H1 (cell line): ENCODE data around the gene MFGE8. TPM values are rescaled to one million over a fixed set of nuclear protein-coding genes. Genes with fewer than 3 reads are reported as not detected.
A peak's percentile ranks its signal among the peaks of the same experiment; 100 is the strongest.

ENCODE experiments used
- CTCF ChIA-PET: fragments of 300-600 bp; sonication (Branson Sonifier 250); formaldehyde crosslinking; loops from one replicate; lab custom pipeline; 2021; ENCODE audit not compliant: partially characterized antibody; lab: Charles Lee
- POLR2A ChIA-PET: fragments of 300-600 bp; sonication (Branson Sonifier 250); formaldehyde crosslinking; loops from one replicate; lab custom pipeline; 2021; ENCODE audit warnings: inconsistent platforms; ENCODE audit not compliant: partially characterized antibody; lab: Charles Lee
- DNase-seq, 2 experiments: peaks; one replicate each; pipeline versions ENCODE4 v3.0.0 to v3.0.0-alpha.2; 2010 to 2022; ENCODE audit warnings: low spot score in 2 of 2, low read depth in 1 of 2, mixed read lengths in 1 of 2
- FAIRE-seq: peaks from 2 replicates; lab custom pipeline; 2011; peaks lifted over from hg19 to GRCh38; lab: Jason Lieb, UNC
- H2AFZ ChIP-seq: 2 replicates; pipeline ENCODE4 v1.8.1; 2012; ENCODE audit warnings: low read length, inconsistent platforms
- H2AK5ac ChIP-seq: 2 replicates; pipeline ENCODE4 v1.6.1; 2013; ENCODE audit warnings: low read depth, low read length
- H2BK120ac ChIP-seq: replicated peaks from 2 replicates; pipeline ENCODE3; 2013; ENCODE audit warnings: low read depth, low read length, inconsistent platforms
- H2BK12ac ChIP-seq: 2 replicates; pipeline ENCODE4 v1.6.1; 2013; ENCODE audit warnings: low read depth, low read length
- H2BK15ac ChIP-seq: 2 replicates; pipeline ENCODE4 v1.6.1; 2013; ENCODE audit warnings: low read length
- H2BK20ac ChIP-seq: 2 replicates; pipeline ENCODE4 v1.6.1; 2013; ENCODE audit warnings: low read length
- H2BK5ac ChIP-seq: 2 replicates; pipeline ENCODE4 v1.6.1; 2013; ENCODE audit warnings: low read depth, low read length
- H3K14ac ChIP-seq: 2 replicates; pipeline ENCODE4 v1.6.1; 2013; ENCODE audit warnings: inconsistent platforms; ENCODE audit not compliant: insufficient read length
- H3K18ac ChIP-seq: 2 replicates; pipeline ENCODE4 v1.6.1; 2013; ENCODE audit warnings: low read length; ENCODE audit errors: extremely low read depth
- H3K23ac ChIP-seq: 2 replicates; pipeline ENCODE4 v1.6.1; 2013; ENCODE audit warnings: inconsistent platforms; ENCODE audit not compliant: insufficient read length
- H3K23me2 ChIP-seq: 2 replicates; pipeline ENCODE4 v1.6.1; 2013; ENCODE audit warnings: low read depth, low read length
- H3K27ac ChIP-seq: 2 replicates; pipeline ENCODE4 v1.6.1; 2011; ENCODE audit warnings: low read depth, low read length, inconsistent platforms
- H3K27me3 ChIP-seq, 4 experiments: replicated peaks in 1 of 4; 1 replicate in 1 of 4; 2 replicates in 3 of 4; pipeline versions ENCODE4 v1.6.1 to v1.8.1; 2011 to 2013; ENCODE audit warnings: low read length in 3 of 4, mild to moderate bottlenecking in 3 of 4, inconsistent platforms in 2 of 4, mixed read lengths in 2 of 4, moderate library complexity in 1 of 4; ENCODE audit not compliant: control insufficient read depth in 3 of 4, insufficient read depth in 3 of 4; ENCODE audit errors: extremely low read depth in 1 of 4
- H3K36me3 ChIP-seq, 4 experiments: 2 replicates each; pipeline versions ENCODE4 v1.6.1 to v1.8.1; 2011 to 2013; ENCODE audit warnings: mild to moderate bottlenecking in 4 of 4, low read length in 3 of 4, moderate library complexity in 2 of 4, control low read depth in 1 of 4, inconsistent platforms in 1 of 4; ENCODE audit not compliant: insufficient read depth in 4 of 4, control insufficient read depth in 2 of 4
- H3K4ac ChIP-seq: replicated peaks from 2 replicates; pipeline ENCODE3; 2013; ENCODE audit warnings: low read length, low read depth, mixed read lengths, inconsistent platforms; ENCODE audit not compliant: insufficient read length
- H3K4me1 ChIP-seq, 4 experiments: replicated peaks in 1 of 4; 1 replicate in 1 of 4; 2 replicates in 3 of 4; pipeline versions ENCODE4 v1.6.1 to v1.8.1; 2011 to 2013; ENCODE audit warnings: low read length in 3 of 4, inconsistent platforms in 2 of 4, mixed read lengths in 1 of 4; ENCODE audit not compliant: insufficient read depth in 4 of 4, control insufficient read depth in 3 of 4
- H3K4me2 ChIP-seq, 2 experiments: 2 replicates each; pipeline versions ENCODE4 v1.6.1 to v1.8.1; 2011 to 2013; ENCODE audit warnings: low read depth in 2 of 2, low read length in 2 of 2, control low read depth in 1 of 2, inconsistent platforms in 1 of 2, mild to moderate bottlenecking in 1 of 2; ENCODE audit not compliant: insufficient read depth in 1 of 2
- H3K4me3 ChIP-seq, 4 experiments: fragments of 200-600, 300-600 bp in 1 of 4; sonication (generic), shearing (Covaris generic), sonication (Bioruptor Twin) in 1 of 4; 2 replicates each; pipeline versions ENCODE4 v1.5.1 to v1.8.1; 2011 to 2016; ENCODE audit warnings: low read length in 4 of 4, low read depth in 3 of 4, control low read depth in 2 of 4, inconsistent platforms in 2 of 4, mild to moderate bottlenecking in 2 of 4, mixed read lengths in 1 of 4, moderate library complexity in 1 of 4; ENCODE audit not compliant: insufficient read depth in 2 of 4; ENCODE audit errors: extremely low read depth in 1 of 4
- H3K56ac ChIP-seq: replicated peaks from 2 replicates; pipeline ENCODE3; 2013; ENCODE audit warnings: low read depth, mild to moderate bottlenecking, mixed read lengths, low read length, inconsistent platforms; ENCODE audit not compliant: insufficient read length
- H3K79me1 ChIP-seq: 2 replicates; pipeline ENCODE4 v1.6.1; 2013; ENCODE audit warnings: low read depth, low read length, control low read depth
- H3K79me2 ChIP-seq, 2 experiments: 2 replicates each; pipeline versions ENCODE4 v1.6.1 to v1.8.1; 2012 to 2013; ENCODE audit warnings: low read length in 2 of 2, mild to moderate bottlenecking in 2 of 2, inconsistent platforms in 1 of 2; ENCODE audit not compliant: insufficient read depth in 2 of 2, control insufficient read depth in 1 of 2
- H3K9ac ChIP-seq, 4 experiments: replicated peaks in 1 of 4; 1 replicate in 1 of 4; 2 replicates in 3 of 4; pipeline versions ENCODE4 v1.6.1 to v1.8.1; 2011 to 2013; ENCODE audit warnings: low read depth in 3 of 4, low read length in 3 of 4, control low read depth in 2 of 4, mild to moderate bottlenecking in 2 of 4, moderate library complexity in 2 of 4, inconsistent platforms in 1 of 4; ENCODE audit errors: extremely low read depth in 1 of 4
- H3K9me3 ChIP-seq, 2 experiments: 2 replicates each; pipeline versions ENCODE4 v1.6.1 to v1.8.1; 2012 to 2013; ENCODE audit warnings: mild to moderate bottlenecking in 2 of 2, moderate library complexity in 2 of 2, control low read depth in 1 of 2, inconsistent platforms in 1 of 2, low read depth in 1 of 2, low read length in 1 of 2, mixed read lengths in 1 of 2; ENCODE audit not compliant: insufficient read depth in 2 of 2
- H4K20me1 ChIP-seq, 2 experiments: replicated peaks in 1 of 2; 2 replicates each; pipeline versions ENCODE3 to v1.8.1; 2011 to 2013; ENCODE audit warnings: inconsistent platforms in 2 of 2, low read length in 2 of 2, mild to moderate bottlenecking in 1 of 2; ENCODE audit not compliant: insufficient read depth in 2 of 2, control insufficient read depth in 1 of 2
- H4K5ac ChIP-seq: 2 replicates; pipeline ENCODE4 v1.6.1; 2013; ENCODE audit warnings: low read length, low read depth, mixed read lengths, inconsistent platforms; ENCODE audit not compliant: insufficient read length
- H4K8ac ChIP-seq: 2 replicates; pipeline ENCODE4 v1.8.0; 2013; ENCODE audit warnings: mild to moderate bottlenecking, moderate library complexity, low read length, inconsistent platforms; ENCODE audit not compliant: insufficient read depth; ENCODE audit errors: extremely low read depth
- H4K91ac ChIP-seq: replicated peaks from 2 replicates; pipeline ENCODE3; 2013; ENCODE audit warnings: low read length, mixed read lengths, inconsistent platforms; ENCODE audit not compliant: insufficient read length
- CHD2 ChIP-seq: IDR thresholded peaks from 2 replicates; pipeline ENCODE4 v1.6.1; 2012; ENCODE audit warnings: low read length, improper control_type of control experiment
- CTBP2 ChIP-seq: IDR thresholded peaks from 2 replicates; pipeline ENCODE4 v1.7.0; 2011; ENCODE audit warnings: borderline replicate concordance, mild to moderate bottlenecking, moderate library complexity, mixed read lengths, low read length; ENCODE audit not compliant: insufficient read depth, insufficient read length
- MAX ChIP-seq: IDR thresholded peaks from 2 replicates; pipeline ENCODE4 v1.6.1; 2012; ENCODE audit warnings: inconsistent platforms
- NANOG ChIP-seq: IDR thresholded peaks from 2 replicates; pipeline ENCODE4 v1.6.1; 2011; ENCODE audit warnings: low read length, low read depth, mild to moderate bottlenecking, inconsistent platforms; ENCODE audit not compliant: insufficient read depth, poor library complexity, severe bottlenecking
- PHF8 ChIP-seq: fragments of 200-600 bp; sonication (generic); conservative IDR thresholded peaks from 2 replicates; pipeline ENCODE4 v1.7.1; 2012; ENCODE audit warnings: low read depth, mild to moderate bottlenecking, inconsistent platforms, low read length, moderate library complexity
- POLR2A ChIP-seq, 2 experiments: IDR thresholded peaks; 1 replicate in 1 of 2; 2 replicates in 1 of 2; pipeline ENCODE4 v1.6.1; 2011; ENCODE audit warnings: low read depth in 2 of 2, low read length in 2 of 2, mild to moderate bottlenecking in 2 of 2; ENCODE audit errors: control extremely low read depth in 1 of 2
- POU5F1 ChIP-seq: IDR thresholded peaks from 2 replicates; pipeline ENCODE4 v1.6.1; 2011; ENCODE audit warnings: low read depth, mild to moderate bottlenecking, low read length, moderate library complexity
- WGBS, 2 experiments: shearing (Covaris generic) in 1 of 2; methylation state at CpG; one replicate each; pipeline versions ENCODE4 v1.1.6 to v1.1.7; 2013 to 2015; ENCODE audit warnings: low lambda C conversion rate in 2 of 2, mixed read lengths in 2 of 2, inconsistent platforms in 1 of 2, low coverage in 1 of 2, missing lambda C conversion rate in 1 of 2; ENCODE audit not compliant: insufficient replicate concordance in 2 of 2, insufficient coverage in 1 of 2, insufficient read length in 1 of 2; ENCODE audit errors: extremely low coverage in 1 of 2, missing lambda C conversion rate in 1 of 2; 5-methylcytosine and 5-hydroxymethylcytosine counted together
- polyA plus RNA-seq, 7 experiments: library from polyadenylated mRNA; depleted of rRNA in 3 of 7; stranded (reverse) in 5 of 7; unstranded in 2 of 7; fragments of >200 nt in 5 of 7; fragments of 200-250 nt in 2 of 7; gene quantifications; 1 replicate in 5 of 7; 2 replicates in 1 of 7; 4 replicates in 1 of 7; pipeline versions ENCODE4 v1.2.1 to v1.2.3, GENCODE V29; 2011 to 2013; ENCODE audit warnings: missing spikeins in 2 of 7, mixed read lengths in 2 of 7
- total RNA-seq: library from RNA; stranded (reverse); fragmentation: NEBNext Ultra II Directional; extraction: Animal tissue kit (Norgen Biotek cat#: 25700); gene quantifications from 2 replicates; pipeline ENCODE4 v1.2.1, GENCODE V29; 2021

Gene MFGE8
- total and polyA plus RNA-seq, 2 of the 8 experiments (the other 6 are each of a cell fraction or from before 2014, with no cell fraction given), result 1,237 to 2,117 TPM

GRCh38 chr15:88907111-88907510 is 6.1 kb downstream of the MFGE8 start:
- no peak for FAIRE-seq
- 85% methylated on average over 14 of the region's 14 CpGs; no CpG with 5 or more reads in 1 of the 2 experiments for WGBS, 2 experiments

More at GRCh38 chr15:88907111-88907510, 6.1 kb downstream of the MFGE8 start:
- Histone ChIP-seq H2BK20ac (no peak overlapping the region), H4K20me1 (peaks cover 47 to 60% of the 10 kb centered on the region in 2 experiments), H3K79me2 (peaks cover 5 to 81% of the 10 kb centered on the region in 2 experiments; a peak in 3 of 4 replicates), H3K27me3 (no peaks in the 10 kb centered on the region), H4K91ac (no peak overlapping the region), H3K79me1 (peaks cover 33% of the 10 kb centered on the region), H4K5ac (no peak overlapping the region), H2AFZ (no peak overlapping the region), H3K4me2 (0 out of 4 replicates have a peak overlapping the region, but pooled peaks of 1 of the 2 experiments have one; percentile 1), H3K23me2 (peaks cover 6% of the 10 kb centered on the region; the same call in 1 of the 2 replicates), H3K23ac (no peak overlapping the region), H3K9me3 (no peaks in the 10 kb centered on the region), H2BK12ac (no peak overlapping the region), H3K4ac (no peak overlapping the region), H2BK15ac (no peak overlapping the region), H3K4me1 (peaks cover 2 to 39% (median 28%) of the 10 kb centered on the region in 4 experiments), H4K8ac (no peak overlapping the region; the same call in 1 of the 2 replicates), H3K36me3 (peaks cover 68 to 96% (median 84%) of the 10 kb centered on the region in 4 experiments), H3K18ac (no peak overlapping the region), H3K9ac (no peak overlapping the region), H3K56ac (no peak overlapping the region), H2AK5ac (no peak overlapping the region), H3K27ac (no peak overlapping the region), H3K4me3 (no peak overlapping the region), H3K14ac (no peak overlapping the region)
- POLR2A ChIA-PET, result interaction anchor here (1.3 to 27.2 kb wide), 6 partner anchors 14 to 111 kb away, joined by 3 to 607 read pairs (median 10); partner anchors contain the start of gene HAPLN3
- DNase-seq, result no peak
- TF ChIP-seq POU5F1 (no peak), NANOG (no peak), MAX (no peak), POLR2A (IDR thresholded peaks at IDR 0.05; ENCODE audit: control extremely low read depth in 1 of 2, low read depth in 2 of 2, low read length in 2 of 2) (no peak), CTBP2 (no peak), CHD2 (no peak), PHF8 (no peak)
- TF ChIP-seq, all 59 proteins: peak for 0
- Histone ChIP-seq H2BK5ac (no peak overlapping the region), H2BK120ac (no peak overlapping the region)
- CTCF ChIA-PET, result interaction anchor here (1.3 to 7.8 kb wide), 3 partner anchors 15 to 111 kb away, joined by 4 to 90 read pairs (median 6); partner anchors contain the start of gene HAPLN3
